ENCODE measurements around the gene LRRC30.
"Not testable (repeated sequence)": the region's sequence is repeated elsewhere in the genome, so short reads cannot be mapped to it uniquely, and the experiment has no call there.

The LRRC30 gene

GRCh38 chr18:7230626-7231349 is at the start of gene LRRC30:
LRRC30 (plus strand) TSS chr18:7231089; CDS start chr18:7231139, 50 bp downstream.
- no peak for DNase-seq

- DNase-seq, result no peak
Measured at GRCh38 chr18:7185701-7186100, 45.2 kb upstream of the LRRC30 start.

- DNase-seq, result no peak
Measured at GRCh38 chr18:7190547-7191156, 40.2 kb upstream of the LRRC30 start.

- DNase-seq, result no peak
Measured at GRCh38 chr18:7191736-7192135, 39.2 kb upstream of the LRRC30 start.

- no peak for DNase-seq
Measured at GRCh38 chr18:7195266-7195665, 35.6 kb upstream of the LRRC30 start.

- no peak for DNase-seq
Measured at GRCh38 chr18:7196421-7196820, 34.5 kb upstream of the LRRC30 start.

- no peak for DNase-seq
Measured at GRCh38 chr18:7197854-7198253, 33.0 kb upstream of the LRRC30 start.

- no peak for DNase-seq
Measured at GRCh38 chr18:7198326-7198725, 32.6 kb upstream of the LRRC30 start.

- no peak for DNase-seq
Measured at GRCh38 chr18:7201096-7201495, 29.8 kb upstream of the LRRC30 start.

- no peak for DNase-seq
Measured at GRCh38 chr18:7202169-7202568, 28.7 kb upstream of the LRRC30 start.

- not testable (repeated sequence) for DNase-seq
Measured at GRCh38 chr18:7203601-7204000, 27.3 kb upstream of the LRRC30 start.

- DNase-seq, result no peak
Measured at GRCh38 chr18:7205346-7205745, 25.5 kb upstream of the LRRC30 start.

- no peak for DNase-seq
Measured at GRCh38 chr18:7206217-7206616, 24.7 kb upstream of the LRRC30 start.

GRCh38 chr18:7207366-7207915 is 23.4 kb upstream of the LRRC30 start:
- no peak for DNase-seq

- peak; percentile 22 for DNase-seq
Measured at GRCh38 chr18:7221424-7222155, 9.3 kb upstream of the LRRC30 start.

GRCh38 chr18:7224198-7224597 is 6.7 kb upstream of the LRRC30 start:
- DNase-seq, result no peak

GRCh38 chr18:7232218-7232617 is 1.3 kb downstream of the LRRC30 start:
- DNase-seq, result no peak

GRCh38 chr18:7233134-7233810 is 2.4 kb downstream of the LRRC30 start:
- DNase-seq, result no peak

GRCh38 chr18:7234091-7234490 is 3.2 kb downstream of the LRRC30 start:
- DNase-seq, result no peak

- no peak for DNase-seq
Measured at GRCh38 chr18:7234956-7235355, 4.1 kb downstream of the LRRC30 start.

- no peak for DNase-seq
Measured at GRCh38 chr18:7236072-7236471, 5.2 kb downstream of the LRRC30 start.

GRCh38 chr18:7236933-7237332 is 6.0 kb downstream of the LRRC30 start:
- no peak for DNase-seq

GRCh38 chr18:7237673-7238272 is 6.9 kb downstream of the LRRC30 start:
- DNase-seq, result no peak
